HL-60/S4 treated with retinoic acid at 250 ng/mL for 4 days and 3 days (cell line): ENCODE results near the gene TM9SF4.
"Not testable (repeated sequence)": the region's sequence is repeated elsewhere in the genome, so short reads cannot be mapped to it uniquely, and the experiment has no call there.

Source experiments
- in situ Hi-C: fragments of 300-500 bp; cut with MboI; formaldehyde crosslinking; loops from 2 replicates; pipeline ENCODE4 v1.7.0; 2022; ENCODE audit warnings: low sequenced_read_pairs

Gene TM9SF4

GRCh38 chr20:32089637-32090362 is 19.7 kb upstream of the TM9SF4 start:
- in situ Hi-C loops: loop anchor here (10.0 kb wide), 2 partner anchors 225 to 255 kb away; no protein-coding TSS in a partner anchor

- in situ Hi-C loops: loop anchor here (10.0 kb wide), 1 partner anchor 257 kb away; no protein-coding TSS in a partner anchor
Observed at GRCh38 chr20:32091888-32092346, 17.6 kb upstream of the TM9SF4 start.

- in situ Hi-C loops: loop anchor here (10.0 kb wide), 1 partner anchor 264 kb away; no protein-coding TSS in a partner anchor
Observed at GRCh38 chr20:32098786-32099185, 10.7 kb upstream of the TM9SF4 start.

- in situ Hi-C loops: no loop called here
Observed at GRCh38 chr20:32108814-32109391, 611 bp upstream of the TM9SF4 start.

GRCh38 chr20:32110173-32110704 is 725 bp downstream of the TM9SF4 start:
- in situ Hi-C loops: no loop called here

DNA sequence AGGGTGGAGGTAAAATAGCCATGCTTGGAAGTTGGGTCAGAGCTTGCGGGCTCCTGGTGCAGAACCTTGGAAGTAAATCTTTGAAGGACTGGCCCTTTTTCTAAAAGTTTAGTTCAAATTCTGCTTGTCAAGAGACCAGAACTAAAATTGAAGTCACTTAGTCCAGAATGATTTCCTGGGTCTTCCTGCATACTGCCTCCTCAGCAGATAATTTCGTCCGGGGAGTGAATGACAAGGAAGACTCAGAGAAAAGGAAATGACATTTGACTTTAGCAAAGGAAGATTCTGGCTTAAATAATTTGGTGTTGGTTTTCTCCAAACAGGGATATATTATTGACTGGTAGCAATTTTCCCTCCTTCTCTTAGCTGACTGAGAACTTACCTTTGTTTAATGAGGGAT is 1.2 kb downstream of the TM9SF4 start:
- in situ Hi-C loops: no loop called here

- in situ Hi-C loops: no loop called here
Observed at GRCh38 chr20:32111156-32111686, 1.7 kb downstream of the TM9SF4 start.

DNA sequence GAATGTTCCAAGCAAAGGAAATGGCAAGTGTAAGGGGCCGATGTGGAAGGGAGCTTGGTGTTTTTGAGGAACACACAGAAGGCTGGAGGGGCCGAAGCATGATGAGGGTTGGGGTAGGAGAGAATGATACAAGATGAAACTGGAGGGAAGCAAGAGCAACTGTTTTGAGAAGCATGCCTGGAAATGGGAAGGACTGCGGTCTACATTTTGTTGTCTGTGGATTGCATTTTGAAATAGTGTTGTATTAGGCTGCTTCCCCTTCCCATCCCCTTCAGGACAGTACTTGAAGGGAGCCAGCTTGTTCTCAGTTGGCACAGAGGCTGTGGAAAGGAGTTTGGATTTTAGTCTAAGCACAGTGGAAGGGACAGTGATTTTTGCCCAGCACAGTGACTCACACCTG is 2.2 kb downstream of the TM9SF4 start:
- in situ Hi-C loops: no loop called here

DNA sequence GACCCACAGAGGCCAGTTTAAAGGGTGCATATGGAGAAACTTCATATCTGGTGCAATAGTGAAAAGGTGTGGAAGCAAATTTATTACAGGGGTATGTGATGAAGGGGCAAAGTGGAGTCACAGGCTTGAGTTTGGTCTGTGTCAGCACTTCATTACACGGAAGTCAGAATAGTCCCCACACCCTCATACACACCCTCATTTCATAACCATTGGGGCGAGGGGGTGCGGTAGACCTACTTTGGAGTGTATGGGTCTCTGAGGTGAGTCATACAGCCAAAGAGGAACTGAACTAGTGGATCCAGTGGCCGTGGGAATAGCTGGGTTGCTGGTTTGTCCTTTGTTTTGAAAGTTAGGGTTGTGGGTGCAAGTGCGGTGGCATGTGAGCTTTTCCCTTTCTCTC is 3.3 kb downstream of the TM9SF4 start:
- in situ Hi-C loops: no loop called here

- in situ Hi-C loops: no loop called here
Observed at GRCh38 chr20:32113591-32114260, 4.2 kb downstream of the TM9SF4 start.

- in situ Hi-C loops: no loop called here
Observed at GRCh38 chr20:32114305-32114960, 4.9 kb downstream of the TM9SF4 start.

DNA sequence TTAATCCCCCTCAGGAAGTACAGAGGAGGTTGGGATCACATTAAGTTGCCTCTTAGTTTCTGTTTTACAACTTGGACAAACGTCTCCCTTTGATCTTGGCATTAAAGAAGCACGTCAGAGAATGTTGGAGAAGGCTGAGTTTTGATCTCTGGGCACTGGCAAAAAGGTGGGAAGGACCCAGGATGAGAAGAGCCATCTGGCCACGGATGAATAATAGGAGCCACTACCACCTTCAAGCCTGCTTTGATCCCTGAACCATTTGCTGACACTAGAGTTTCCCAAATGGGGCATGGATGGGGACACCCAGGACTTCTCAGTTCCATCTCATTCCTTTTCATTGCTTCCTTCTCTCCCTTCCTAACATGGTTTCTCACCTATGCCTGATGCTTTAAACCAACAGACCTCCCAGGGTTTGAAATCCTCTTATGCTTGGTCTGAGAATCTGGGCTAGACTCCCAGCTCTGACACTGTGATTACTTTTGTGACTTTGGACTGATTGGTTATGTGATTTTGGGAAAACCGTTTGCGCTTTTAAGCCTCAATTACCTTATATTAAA is 5.8 kb downstream of the TM9SF4 start:
- in situ Hi-C loops: no loop called here

DNA sequence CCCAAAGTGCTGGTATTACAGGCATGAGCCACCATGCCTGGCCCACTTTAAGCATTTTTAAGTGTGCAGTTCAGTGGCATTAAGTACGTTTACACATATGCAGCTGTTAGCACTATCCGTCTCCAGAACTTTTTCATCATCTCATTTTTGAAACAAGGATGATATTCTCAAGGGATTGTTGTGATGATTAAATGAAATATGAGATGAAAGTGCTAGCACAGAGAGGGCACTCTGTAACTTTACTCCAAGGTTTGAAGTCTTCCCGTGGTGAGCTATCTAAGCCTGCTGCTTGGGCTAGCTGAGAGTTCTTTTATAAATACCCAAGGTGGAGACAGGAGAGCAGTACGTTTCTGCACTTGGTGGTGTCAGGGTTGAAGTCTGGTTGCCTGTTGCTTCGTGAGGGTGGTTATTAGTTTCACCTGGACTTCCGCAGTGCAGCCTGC is 6.6 kb downstream of the TM9SF4 start:
- in situ Hi-C loops: no loop called here

DNA sequence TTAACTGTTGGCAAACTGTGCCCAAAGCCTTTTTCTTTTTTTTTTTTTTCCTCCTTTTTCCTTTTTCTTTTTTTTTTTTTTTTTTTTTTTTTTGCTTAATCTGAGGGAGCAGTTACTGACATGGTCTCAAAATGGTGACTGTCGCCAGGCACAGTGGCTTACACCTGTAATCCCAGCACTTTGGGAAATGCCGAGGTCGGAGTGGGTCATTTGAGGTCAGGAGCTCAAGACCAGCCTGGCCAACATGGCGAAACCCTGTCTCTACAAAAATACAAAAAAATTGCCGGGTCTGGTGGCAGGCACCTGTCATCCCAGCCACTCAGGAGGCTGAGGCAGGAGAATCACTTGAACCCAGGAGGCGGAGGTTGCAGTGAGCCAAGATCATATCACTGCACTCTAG is 7.3 kb downstream of the TM9SF4 start:
- in situ Hi-C loops: not testable (repeated sequence)

GRCh38 chr20:32118427-32118826 is 8.9 kb downstream of the TM9SF4 start:
- in situ Hi-C loops: not testable (repeated sequence)

DNA sequence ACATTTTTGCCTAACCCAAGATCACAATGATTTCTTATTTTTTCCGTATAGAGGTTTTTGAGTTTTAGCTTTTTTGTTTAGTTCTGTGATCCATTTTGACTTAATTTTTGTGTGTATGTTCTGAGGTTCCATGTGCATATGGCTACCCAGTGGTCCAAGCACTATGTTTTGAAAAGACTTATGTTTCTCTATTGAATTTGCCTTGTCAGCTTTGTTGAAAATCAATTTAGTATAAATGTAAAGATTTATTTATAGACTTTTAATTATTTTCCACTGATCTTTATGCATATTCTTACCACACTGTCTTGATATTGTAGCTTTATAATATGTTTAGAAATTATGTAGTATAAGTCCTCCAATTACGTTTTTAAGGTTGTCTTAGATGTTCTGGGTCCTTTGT is 10.2 kb downstream of the TM9SF4 start:
- in situ Hi-C loops: no loop called here

DNA sequence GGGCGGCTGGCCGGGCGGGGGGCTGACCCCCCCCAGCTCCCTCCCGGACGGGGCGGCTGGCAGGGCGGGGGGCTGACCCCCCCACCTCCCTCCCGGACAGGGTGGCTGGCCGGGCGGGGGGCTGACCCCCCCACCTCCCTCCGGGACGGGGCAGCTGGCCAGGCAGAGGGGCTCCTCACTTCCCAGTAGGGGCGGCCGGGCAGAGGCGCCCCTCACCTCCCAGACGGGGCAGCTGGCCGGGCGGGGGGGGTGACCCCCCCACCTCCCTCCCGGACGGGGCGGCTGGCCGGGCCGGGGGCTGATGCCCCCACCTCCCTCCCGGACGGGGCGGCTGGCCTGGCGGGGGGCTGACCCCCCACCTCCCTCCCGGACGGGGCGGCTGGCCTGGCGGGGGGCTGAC is 12.4 kb downstream of the TM9SF4 start:
- in situ Hi-C loops: not testable (repeated sequence)

- in situ Hi-C loops: no loop called here
Observed at GRCh38 chr20:32123088-32123487, 13.6 kb downstream of the TM9SF4 start.

DNA sequence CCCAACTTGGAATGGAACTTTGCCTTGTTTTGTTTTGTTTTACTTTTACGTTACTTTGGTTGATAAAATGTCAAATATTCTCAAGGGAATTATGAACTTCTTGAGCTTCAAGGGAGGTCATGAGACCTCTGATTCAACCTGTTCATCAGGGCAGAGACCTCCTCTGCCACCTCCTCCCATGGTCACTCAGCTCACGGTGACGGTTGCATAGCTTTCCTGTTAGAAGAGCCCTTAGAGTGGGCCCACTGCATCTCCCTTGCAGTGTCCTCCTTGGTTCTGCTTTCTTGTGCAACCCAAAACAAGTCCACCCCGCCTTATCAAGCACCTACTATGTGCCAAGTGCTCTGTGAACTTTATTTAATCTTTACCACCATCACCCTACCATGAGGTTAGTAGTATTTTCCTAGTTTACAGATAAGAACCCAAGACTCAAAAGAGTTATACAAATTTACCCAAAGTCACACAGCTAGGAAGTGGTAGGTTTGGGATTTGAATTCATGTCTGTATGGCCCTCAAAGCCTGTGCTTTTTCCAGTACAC is 15.5 kb downstream of the TM9SF4 start:
- in situ Hi-C loops: no loop called here

- in situ Hi-C loops: no loop called here
Observed at GRCh38 chr20:32125506-32125905, 16.0 kb downstream of the TM9SF4 start.
